Uterus (tissue), 2 donors: ENCODE results near the gene CRYBA2.

Source experiments
- POLR2A ChIP-seq, 2 donors: fragments of 450-650 bp; IDR thresholded peaks; one replicate each; pipeline ENCODE4 v1.6.1; 2016; ENCODE audit warnings: antibody characterized with exemption in 2 of 2, mild to moderate bottlenecking in 1 of 2, moderate library complexity in 1 of 2
- TF ChIP-seq, protein P1 (sequence below), 4 experiments: fragments of 200-600 bp in 2 of 4; fragments of 450-650 bp in 2 of 4; sonication (generic) in 2 of 4; IDR thresholded peaks; one replicate each; pipeline ENCODE4 v1.5.1; 2016 to 2019; ENCODE audit warnings: antibody characterized with exemption in 4 of 4, mild to moderate bottlenecking in 2 of 4, moderate library complexity in 1 of 4

DNA sequence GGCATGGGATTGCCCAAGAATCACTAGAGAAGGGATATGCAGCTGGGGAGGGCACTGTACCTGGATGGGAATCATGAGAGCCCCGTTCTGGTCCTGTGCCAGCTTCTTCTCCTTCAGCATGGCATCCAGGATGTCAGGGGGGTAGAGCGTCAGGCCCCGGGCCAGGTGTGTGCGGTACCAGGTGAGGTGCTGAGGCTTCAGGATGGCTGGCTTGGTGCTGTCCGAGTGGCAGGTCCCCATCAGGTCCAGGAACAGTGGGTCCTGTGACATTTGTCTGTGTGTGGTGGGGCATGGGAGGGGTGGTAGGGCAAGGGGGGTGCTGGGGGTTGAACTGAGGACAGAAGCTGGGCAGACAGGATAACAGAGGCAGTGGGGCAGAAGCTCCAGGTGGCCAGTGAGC, 34.9 kb upstream of the CRYBA2 start:
- TF ChIP-seq, protein P1, sequence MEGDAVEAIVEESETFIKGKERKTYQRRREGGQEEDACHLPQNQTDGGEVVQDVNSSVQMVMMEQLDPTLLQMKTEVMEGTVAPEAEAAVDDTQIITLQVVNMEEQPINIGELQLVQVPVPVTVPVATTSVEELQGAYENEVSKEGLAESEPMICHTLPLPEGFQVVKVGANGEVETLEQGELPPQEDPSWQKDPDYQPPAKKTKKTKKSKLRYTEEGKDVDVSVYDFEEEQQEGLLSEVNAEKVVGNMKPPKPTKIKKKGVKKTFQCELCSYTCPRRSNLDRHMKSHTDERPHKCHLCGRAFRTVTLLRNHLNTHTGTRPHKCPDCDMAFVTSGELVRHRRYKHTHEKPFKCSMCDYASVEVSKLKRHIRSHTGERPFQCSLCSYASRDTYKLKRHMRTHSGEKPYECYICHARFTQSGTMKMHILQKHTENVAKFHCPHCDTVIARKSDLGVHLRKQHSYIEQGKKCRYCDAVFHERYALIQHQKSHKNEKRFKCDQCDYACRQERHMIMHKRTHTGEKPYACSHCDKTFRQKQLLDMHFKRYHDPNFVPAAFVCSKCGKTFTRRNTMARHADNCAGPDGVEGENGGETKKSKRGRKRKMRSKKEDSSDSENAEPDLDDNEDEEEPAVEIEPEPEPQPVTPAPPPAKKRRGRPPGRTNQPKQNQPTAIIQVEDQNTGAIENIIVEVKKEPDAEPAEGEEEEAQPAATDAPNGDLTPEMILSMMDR (IDR thresholded peaks at IDR 0.05) = no peak
- TF ChIP-seq POLR2A (IDR thresholded peaks at IDR 0.05) = no peak
